ENCODE measurements around the gene CEND1.

The CEND1 gene

DNA sequence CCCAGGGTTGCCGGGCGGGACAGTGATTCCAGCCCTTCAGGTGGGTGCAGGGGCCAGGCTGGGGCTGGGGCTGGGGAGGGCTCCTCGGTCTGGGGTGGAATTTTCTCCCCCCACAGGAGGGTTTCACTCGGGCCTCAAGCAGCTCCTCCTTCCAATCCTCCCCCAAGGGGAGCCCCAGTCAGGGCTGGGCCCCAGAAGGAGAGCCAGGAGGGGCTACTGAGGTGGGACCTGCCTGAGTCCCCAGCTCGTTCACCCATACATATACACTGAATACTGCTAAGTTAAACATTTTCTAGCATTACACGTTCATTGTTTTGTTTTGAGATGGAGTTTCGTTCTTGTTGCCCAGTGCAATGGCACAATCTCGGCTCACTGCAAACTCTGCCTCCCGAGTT is 36.3 kb upstream of the CEND1 start:
- Histone ChIP-seq H3K4me1 (ENCODE audit: control insufficient read depth, insufficient read depth, low read length) (peaks cover 59% of the 10 kb centered on the region), H3K4me2 (ENCODE audit: low read length) (no peak overlapping the region), H3K9ac (ENCODE audit: low read depth, low read length) (no peak overlapping the region), H3K4me3 (ENCODE audit: low read length) (no peak overlapping the region), H3K9me3 (replicated peaks; ENCODE audit: low read length) (no peaks in the 10 kb centered on the region), H3K27me3 (ENCODE audit: control insufficient read depth, insufficient read depth, low read length) (peaks cover 2% of the 10 kb centered on the region), H3K36me3 (ENCODE audit: insufficient read depth, low read length) (peaks cover 33% of the 10 kb centered on the region)

DNA sequence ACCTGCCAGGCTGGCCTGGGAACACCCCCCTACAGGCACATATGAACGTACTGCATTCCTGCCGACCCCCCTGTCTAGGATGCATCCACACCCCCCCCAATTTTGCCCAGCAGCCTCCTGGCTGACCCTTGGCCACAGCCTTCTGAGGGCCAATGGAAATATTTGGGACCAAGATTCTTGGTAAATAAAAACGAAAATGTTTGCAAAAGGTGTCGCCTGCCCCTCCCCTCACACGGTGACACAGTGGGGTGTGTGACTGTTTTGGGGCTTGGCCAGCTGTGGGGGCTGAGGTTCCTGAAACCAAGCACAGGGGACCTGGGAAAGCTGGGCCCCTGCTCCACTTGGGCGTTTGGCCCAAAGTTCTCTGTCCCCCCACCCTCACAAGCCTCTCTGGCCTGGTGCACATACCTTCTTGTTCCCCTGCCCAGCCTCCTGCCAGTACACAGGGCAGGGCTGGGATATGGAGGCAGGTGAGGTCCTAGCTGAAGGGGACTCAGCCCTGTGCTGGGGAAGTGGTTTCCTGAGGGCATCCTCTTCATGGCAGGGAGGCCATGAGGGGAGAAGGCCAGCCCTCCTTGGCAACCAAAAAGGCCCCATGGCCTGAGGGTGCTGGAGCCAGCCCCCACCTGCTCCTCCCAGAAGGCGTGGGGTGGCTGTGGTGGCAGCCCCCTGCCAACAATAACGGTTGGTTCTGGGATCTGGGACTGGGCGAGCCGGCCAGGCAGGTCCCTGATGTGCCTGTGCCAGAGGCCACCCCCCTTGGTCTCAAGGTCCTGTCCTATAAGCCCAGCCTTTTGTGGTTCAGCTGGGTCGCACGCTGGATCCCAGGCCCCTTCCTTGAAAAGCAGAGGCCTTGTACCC is 35.7 kb upstream of the CEND1 start:
- peaks cover 2% of the 10 kb centered on the region for H3K27me3 ChIP-seq (ENCODE audit: control insufficient read depth, insufficient read depth, low read length)
- no peak overlapping the region for H3K4me2 ChIP-seq (ENCODE audit: low read length)
- no peak overlapping the region for H3K4me3 ChIP-seq (ENCODE audit: low read length)
- peaks cover 33% of the 10 kb centered on the region for H3K36me3 ChIP-seq (ENCODE audit: insufficient read depth, low read length)
- no peaks in the 10 kb centered on the region for H3K9me3 ChIP-seq (replicated peaks; ENCODE audit: low read length)
- no peak overlapping the region for H3K9ac ChIP-seq (ENCODE audit: low read depth, low read length)
- H3K4me1 ChIP-seq (ENCODE audit: control insufficient read depth, insufficient read depth, low read length) = peaks cover 59% of the 10 kb centered on the region

DNA sequence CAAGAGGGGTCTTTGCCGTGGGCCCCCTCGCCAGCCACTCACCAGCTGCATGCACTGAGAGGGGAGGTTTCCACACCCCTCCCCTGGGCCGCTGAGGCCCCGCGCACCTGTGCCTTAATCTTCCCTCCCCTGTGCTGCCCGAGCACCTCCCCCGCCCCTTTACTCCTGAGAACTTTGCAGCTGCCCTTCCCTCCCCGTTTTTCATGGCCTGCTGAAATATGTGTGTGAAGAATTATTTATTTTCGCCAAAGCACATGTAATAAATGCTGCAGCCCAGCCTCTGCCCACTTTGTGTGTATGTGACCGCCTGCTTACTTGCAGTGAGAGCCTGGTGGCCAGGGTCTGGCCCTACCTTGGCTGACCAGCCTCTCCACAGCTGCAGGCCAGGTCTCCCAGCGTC is 35.1 kb upstream of the CEND1 start:
- H3K27me3 ChIP-seq (ENCODE audit: control insufficient read depth, insufficient read depth, low read length) = peaks cover 2% of the 10 kb centered on the region
- peaks cover 56% of the 10 kb centered on the region for H3K4me1 ChIP-seq (ENCODE audit: control insufficient read depth, insufficient read depth, low read length)
- H3K9ac ChIP-seq (ENCODE audit: low read depth, low read length) = no peak overlapping the region
- no peaks in the 10 kb centered on the region for H3K9me3 ChIP-seq (replicated peaks; ENCODE audit: low read length)
- no peak overlapping the region for H3K4me3 ChIP-seq (ENCODE audit: low read length)
- no peak overlapping the region for H3K4me2 ChIP-seq (ENCODE audit: low read length)
- peaks cover 33% of the 10 kb centered on the region for H3K36me3 ChIP-seq (ENCODE audit: insufficient read depth, low read length)

DNA sequence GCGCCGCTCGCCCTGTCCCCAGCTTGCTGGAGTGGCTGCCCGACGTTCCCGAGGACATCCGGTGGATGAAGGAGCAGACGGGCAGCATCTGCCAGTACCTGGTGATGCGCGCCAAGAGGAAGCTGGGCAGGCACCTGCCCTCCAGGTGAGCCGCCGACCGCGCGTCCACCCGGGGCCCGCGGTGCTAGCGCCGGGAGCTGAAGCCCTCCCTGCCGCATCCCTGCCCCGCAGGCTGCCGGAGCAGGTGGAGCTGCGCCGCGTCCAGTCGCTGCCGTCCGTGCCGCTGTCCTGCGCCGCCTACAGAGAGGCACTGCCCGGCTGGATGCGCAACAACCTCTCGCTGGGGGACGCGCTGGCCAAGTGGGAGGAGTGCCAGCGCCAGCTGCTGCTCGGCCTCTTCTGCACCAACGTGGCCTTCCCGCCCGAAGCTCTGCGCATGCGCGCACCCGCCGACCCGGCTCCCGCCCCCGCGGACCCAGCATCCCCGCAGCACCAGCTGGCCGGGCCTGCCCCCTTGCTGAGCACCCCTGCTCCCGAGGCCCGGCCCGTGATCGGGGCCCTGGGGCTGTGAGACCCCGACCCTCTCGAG is 34.5 kb upstream of the CEND1 start:
- Histone ChIP-seq H3K9me3 (replicated peaks; ENCODE audit: low read length) (no peaks in the 10 kb centered on the region), H3K9ac (ENCODE audit: low read depth, low read length) (no peak overlapping the region), H3K4me2 (ENCODE audit: low read length) (no peak overlapping the region), H3K27me3 (ENCODE audit: control insufficient read depth, insufficient read depth, low read length) (peaks cover 2% of the 10 kb centered on the region), H3K36me3 (ENCODE audit: insufficient read depth, low read length) (peaks cover 33% of the 10 kb centered on the region), H3K4me3 (ENCODE audit: low read length) (no peak overlapping the region), H3K4me1 (ENCODE audit: control insufficient read depth, insufficient read depth, low read length) (peaks cover 51% of the 10 kb centered on the region)

DNA sequence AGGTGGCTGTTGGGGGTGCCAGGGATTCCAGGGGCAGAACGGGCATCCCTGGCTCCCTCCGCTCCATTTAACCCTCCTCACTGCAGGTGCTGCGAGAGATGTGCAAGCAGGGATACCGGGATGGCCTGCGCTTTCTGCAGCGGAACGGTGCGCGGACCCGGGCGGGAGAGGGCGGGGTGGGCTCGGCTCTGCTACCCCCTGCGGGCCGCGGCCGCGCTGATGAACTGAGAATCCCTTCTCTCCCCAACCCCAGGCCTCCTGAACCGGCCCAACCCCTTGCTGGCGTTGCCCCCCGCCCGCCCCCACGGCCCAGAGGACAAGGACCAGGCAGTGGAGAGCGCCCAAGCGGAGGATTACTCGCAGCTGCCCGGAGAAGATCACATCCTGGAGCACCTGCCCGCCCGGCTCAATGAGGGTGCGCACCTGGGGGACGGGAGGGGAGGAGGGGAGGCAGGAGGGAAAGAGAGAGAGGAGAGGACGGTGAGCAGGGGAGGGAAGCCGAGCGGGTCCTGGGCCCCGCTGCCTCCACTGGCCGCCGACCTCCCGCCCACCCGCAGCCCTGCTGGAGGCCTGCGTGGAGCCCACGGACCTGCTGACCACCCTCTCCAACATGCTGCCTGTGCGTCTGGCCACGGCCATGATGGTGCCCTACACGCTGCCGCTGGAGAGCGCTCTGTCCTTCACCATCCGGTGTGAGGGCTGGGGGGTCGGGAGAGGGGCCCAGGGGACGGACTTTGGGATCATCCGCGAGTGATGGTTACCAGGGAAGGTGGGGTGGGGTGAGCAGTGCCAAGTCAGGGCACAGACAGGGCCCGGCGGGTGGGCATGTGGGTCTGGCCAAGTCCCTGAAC is 33.8 kb upstream of the CEND1 start:
- Histone ChIP-seq H3K9me3 (replicated peaks; ENCODE audit: low read length) (no peaks in the 10 kb centered on the region), H3K9ac (ENCODE audit: low read depth, low read length) (no peak overlapping the region), H3K36me3 (ENCODE audit: insufficient read depth, low read length) (peaks cover 33% of the 10 kb centered on the region), H3K4me1 (ENCODE audit: control insufficient read depth, insufficient read depth, low read length) (peaks cover 49% of the 10 kb centered on the region), H3K4me3 (ENCODE audit: low read length) (no peak overlapping the region), H3K4me2 (ENCODE audit: low read length) (no peak overlapping the region), H3K27me3 (ENCODE audit: control insufficient read depth, insufficient read depth, low read length) (peaks cover 2% of the 10 kb centered on the region)

DNA sequence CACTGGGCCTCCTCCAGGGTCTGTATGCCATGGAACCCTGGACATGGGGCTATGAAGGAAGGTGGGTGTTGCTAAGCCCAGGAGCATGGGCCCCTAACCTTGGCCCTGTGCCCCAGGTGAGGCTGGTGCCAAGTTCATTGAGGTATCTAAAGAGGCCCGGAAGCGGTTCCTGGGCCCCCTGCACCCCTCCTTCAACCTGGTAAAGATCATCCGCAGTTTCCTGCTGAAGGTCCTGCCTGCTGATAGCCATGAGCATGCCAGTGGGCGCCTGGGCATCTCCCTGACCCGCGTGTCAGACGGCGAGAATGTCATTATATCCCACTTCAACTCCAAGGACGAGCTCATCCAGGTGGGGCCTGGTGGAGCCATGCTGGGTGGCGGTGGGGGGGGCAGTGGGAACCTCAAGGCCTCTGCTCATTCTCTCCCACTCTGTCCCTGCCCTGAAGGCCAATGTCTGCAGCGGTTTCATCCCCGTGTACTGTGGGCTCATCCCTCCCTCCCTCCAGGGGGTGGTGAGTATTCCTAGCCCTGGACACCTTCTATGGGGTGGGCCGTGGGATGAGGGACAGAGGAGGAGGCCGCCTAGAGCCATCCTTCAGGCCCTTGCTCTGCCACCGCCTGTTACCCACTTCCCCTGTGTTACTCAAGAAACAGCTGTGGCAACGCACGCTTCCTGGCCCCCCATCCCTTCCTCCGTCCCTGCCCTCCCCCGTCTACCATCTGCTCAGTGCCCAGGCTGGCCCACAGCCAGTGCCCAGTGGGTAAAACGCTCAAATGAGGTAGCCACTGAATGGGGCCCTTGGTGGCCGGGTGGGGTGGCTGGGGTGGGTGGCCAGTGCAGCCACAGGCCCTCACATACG is 31.9 kb upstream of the CEND1 start:
- H3K9ac ChIP-seq (ENCODE audit: low read depth, low read length) = peak overlapping the region; percentile 96
- no peaks in the 10 kb centered on the region for H3K9me3 ChIP-seq (replicated peaks; ENCODE audit: low read length)
- H3K4me1 ChIP-seq (ENCODE audit: control insufficient read depth, insufficient read depth, low read length) = peaks cover 42% of the 10 kb centered on the region
- H3K4me2 ChIP-seq (ENCODE audit: low read length) = peak overlapping the region; percentile 99
- no peaks in the 10 kb centered on the region for H3K27me3 ChIP-seq (ENCODE audit: control insufficient read depth, insufficient read depth, low read length)
- peaks cover 33% of the 10 kb centered on the region for H3K36me3 ChIP-seq (ENCODE audit: insufficient read depth, low read length)
- H3K4me3 ChIP-seq (ENCODE audit: low read length) = peak overlapping the region; percentile 97

DNA sequence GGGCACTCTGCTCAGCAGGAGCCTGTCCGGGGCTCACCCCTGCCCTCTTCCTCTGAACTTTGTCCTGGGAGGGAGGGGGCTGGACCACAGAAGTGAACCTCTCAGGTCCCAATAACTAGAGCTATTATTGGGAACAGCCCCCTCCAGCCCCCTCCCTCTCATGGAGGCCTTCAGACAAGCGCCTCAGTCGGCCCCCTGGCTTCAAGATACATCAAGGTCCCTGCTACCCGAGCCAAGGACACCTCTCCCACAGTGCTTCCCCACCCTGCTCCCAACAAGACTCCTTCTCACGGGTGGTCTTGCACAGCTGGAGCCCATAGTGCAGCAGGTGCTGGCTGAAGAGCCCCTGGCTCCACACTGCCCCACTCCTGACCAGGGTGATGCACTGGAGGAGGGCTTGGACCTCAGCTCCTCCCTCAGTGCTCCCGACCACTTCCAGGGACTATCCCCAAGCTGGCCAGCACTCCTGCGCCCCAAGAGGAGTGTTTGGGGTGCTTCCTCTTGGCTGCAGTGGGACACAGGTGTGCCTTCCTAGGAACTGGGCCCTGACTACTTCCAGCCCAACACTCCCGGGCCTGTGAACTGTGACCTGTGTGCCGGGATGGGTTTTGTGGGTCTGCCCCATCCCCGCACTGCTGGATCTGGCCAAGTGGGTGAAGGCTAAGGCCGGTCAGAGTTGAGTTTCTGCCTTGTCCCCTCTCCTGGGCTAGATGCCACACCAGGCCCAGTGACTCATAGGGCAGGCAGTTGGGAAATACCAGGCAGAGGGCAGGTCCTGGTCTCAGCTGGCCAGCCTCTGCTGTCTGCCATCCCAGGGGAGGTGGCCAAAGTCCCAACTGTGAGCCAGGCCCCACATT is 31.0 kb upstream of the CEND1 start:
- Histone ChIP-seq H3K4me2 (ENCODE audit: low read length) (peak overlapping the region; percentile 99), H3K36me3 (ENCODE audit: insufficient read depth, low read length) (peaks cover 33% of the 10 kb centered on the region), H3K4me3 (ENCODE audit: low read length) (peak overlapping the region; percentile 97), H3K4me1 (ENCODE audit: control insufficient read depth, insufficient read depth, low read length) (peaks cover 41% of the 10 kb centered on the region), H3K27me3 (ENCODE audit: control insufficient read depth, insufficient read depth, low read length) (no peaks in the 10 kb centered on the region), H3K9ac (ENCODE audit: low read depth, low read length) (peak overlapping the region; percentile 96), H3K9me3 (replicated peaks; ENCODE audit: low read length) (no peaks in the 10 kb centered on the region)

DNA sequence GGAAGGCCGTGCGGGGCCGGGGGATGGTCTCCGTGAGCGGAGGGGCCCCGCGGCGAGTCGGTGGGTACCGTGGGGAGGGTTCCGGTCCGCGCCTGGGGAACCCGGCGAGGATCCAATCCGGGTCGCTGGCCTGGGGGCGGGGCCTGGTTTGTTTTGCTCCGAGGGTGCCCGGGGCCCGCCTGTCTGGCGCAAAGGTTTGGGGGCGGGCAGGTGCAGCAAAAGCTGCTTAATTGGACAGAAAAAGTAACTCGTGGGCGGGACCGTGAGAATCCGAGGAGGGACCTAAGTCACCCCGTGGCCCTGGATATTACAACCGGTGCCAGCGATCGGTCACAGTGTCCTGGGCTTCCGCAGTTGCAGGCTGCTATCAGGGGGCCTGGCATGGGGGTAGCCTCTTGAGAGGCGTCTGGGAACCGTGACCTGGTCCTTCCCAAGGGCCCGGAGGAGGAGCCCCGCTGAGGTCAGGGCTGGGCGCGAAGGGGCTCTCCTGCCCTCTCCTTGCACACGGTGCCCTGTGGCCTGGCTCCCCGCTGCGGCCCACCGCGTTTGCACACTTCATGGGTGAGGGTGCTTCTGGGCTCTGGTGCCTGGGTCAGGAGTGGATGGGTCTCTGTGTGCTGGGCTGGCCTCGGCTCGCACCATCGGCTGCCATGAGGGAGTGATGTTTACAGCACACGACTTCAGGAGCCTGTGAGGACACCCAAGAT is 30.2 kb upstream of the CEND1 start:
- Histone ChIP-seq H3K27me3 (ENCODE audit: control insufficient read depth, insufficient read depth, low read length) (no peaks in the 10 kb centered on the region), H3K4me1 (ENCODE audit: control insufficient read depth, insufficient read depth, low read length) (peaks cover 41% of the 10 kb centered on the region), H3K9ac (ENCODE audit: low read depth, low read length) (peak overlapping the region; percentile 96), H3K9me3 (replicated peaks; ENCODE audit: low read length) (no peaks in the 10 kb centered on the region), H3K4me2 (ENCODE audit: low read length) (peak overlapping the region; percentile 99), H3K4me3 (ENCODE audit: low read length) (peak overlapping the region; percentile 97), H3K36me3 (ENCODE audit: insufficient read depth, low read length) (peaks cover 26% of the 10 kb centered on the region)

DNA sequence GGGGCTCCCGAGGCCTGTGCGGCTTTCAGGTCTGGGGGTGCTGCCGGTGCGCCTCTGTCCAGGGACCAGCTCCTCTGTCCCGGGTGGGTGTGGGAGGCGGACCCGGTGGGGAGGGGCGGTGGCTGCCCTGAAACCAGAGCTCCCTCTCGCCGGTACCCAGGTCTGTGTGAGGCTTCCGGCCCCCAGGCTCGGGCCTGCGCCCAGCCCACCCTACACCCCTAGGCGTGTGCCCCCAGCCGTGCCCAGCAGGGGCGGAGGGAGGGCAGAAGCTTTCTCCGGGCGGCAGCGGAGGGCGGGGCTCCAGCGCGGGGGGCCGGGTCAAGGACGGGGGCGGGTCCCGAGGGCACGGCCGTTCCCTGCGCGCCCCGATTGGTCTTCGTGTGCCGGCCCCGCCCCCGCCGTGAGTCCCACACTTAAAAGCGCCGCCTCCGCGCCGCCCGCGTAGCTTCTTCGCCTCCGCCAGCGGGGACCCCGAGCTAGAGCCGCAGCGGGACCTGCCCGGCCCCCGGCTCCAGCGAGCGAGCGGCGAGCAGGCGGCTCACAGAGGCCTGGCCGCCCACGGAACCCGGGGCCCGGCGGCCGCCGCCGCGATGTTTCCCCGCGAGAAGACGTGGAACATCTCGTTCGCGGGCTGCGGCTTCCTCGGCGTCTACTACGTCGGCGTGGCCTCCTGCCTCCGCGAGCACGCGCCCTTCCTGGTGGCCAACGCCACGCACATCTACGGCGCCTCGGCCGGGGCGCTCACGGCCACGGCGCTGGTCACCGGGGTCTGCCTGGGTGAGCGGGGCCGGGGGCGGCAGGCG is 29.4 kb upstream of the CEND1 start:
- H3K4me3 ChIP-seq (ENCODE audit: low read length) = peak overlapping the region; percentile 97
- H3K9ac ChIP-seq (ENCODE audit: low read depth, low read length) = peak overlapping the region; percentile 96
- H3K27me3 ChIP-seq (ENCODE audit: control insufficient read depth, insufficient read depth, low read length) = no peaks in the 10 kb centered on the region
- H3K9me3 ChIP-seq (replicated peaks; ENCODE audit: low read length) = no peaks in the 10 kb centered on the region
- H3K4me2 ChIP-seq (ENCODE audit: low read length) = peak overlapping the region; percentile 99
- H3K36me3 ChIP-seq (ENCODE audit: insufficient read depth, low read length) = peaks cover 19% of the 10 kb centered on the region
- H3K4me1 ChIP-seq (ENCODE audit: control insufficient read depth, insufficient read depth, low read length) = peaks cover 35% of the 10 kb centered on the region
